ENCODE results near the gene ATOH8. TPM values are rescaled to one million over a fixed set of nuclear protein-coding genes. Genes with fewer than 3 reads are reported as not detected.

Gene ATOH8
- polyA plus RNA-seq, 1 donor (not counting 4 experiments of a cell fraction or from before 2014, with no cell fraction given): not detected

DNA sequence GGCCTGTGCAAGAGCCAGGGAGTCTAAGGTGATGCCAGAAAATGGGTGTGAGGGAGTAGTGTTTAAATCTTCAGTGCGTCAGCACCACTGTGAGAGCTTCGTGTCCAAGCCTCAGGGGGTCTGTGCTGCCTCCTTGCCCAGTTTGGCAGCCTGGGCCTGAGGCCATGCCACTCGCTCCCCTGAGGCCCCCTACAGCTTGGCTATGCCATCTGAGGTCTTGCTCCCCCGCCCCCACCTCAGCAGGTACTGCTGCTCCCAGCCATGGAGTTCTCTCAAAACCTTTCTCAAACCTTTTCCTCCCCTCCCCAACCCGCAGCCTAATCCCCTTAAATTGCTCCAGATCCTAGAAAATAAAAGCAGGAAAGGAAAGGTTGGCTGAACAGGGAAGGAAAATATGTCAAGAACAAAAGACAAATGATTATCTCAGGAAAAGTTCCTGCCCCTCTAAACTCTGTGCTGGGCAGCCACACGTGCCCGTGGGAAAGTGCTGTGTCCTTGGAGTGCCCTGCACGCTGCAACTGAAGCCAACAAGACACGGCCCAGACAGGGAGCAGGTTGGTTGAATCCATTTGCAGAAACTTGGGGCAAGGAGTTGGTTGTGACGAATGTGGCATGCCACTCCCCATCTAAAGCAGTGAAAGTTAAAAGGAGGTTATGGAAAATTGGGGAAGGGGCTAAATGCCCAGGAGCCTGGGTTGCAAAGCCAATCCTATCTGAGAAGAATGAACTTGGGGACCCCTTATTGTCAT lies 61.2 kb downstream of the ATOH8 start:
- no peaks in the 10 kb centered on the region for H3K79me2 ChIP-seq (ENCODE audit: control insufficient read depth, insufficient read depth, low read length)
- H3K4me2 ChIP-seq (ENCODE audit: control insufficient read depth, extremely low read depth, insufficient read depth, low read depth, low read length): no peak overlapping the region
- no peak for TF ChIP-seq EZH2 (IDR thresholded peaks at IDR 0.05; ENCODE audit: low read length)
- TF ChIP-seq, protein P1, sequence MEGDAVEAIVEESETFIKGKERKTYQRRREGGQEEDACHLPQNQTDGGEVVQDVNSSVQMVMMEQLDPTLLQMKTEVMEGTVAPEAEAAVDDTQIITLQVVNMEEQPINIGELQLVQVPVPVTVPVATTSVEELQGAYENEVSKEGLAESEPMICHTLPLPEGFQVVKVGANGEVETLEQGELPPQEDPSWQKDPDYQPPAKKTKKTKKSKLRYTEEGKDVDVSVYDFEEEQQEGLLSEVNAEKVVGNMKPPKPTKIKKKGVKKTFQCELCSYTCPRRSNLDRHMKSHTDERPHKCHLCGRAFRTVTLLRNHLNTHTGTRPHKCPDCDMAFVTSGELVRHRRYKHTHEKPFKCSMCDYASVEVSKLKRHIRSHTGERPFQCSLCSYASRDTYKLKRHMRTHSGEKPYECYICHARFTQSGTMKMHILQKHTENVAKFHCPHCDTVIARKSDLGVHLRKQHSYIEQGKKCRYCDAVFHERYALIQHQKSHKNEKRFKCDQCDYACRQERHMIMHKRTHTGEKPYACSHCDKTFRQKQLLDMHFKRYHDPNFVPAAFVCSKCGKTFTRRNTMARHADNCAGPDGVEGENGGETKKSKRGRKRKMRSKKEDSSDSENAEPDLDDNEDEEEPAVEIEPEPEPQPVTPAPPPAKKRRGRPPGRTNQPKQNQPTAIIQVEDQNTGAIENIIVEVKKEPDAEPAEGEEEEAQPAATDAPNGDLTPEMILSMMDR (optimal IDR thresholded peaks at IDR 0.05 in 1 of 3, IDR thresholded peaks at IDR 0.05 in 1 of 3, conservative IDR thresholded peaks at IDR 0.05 in 1 of 3; ENCODE audit: extremely low read depth in 1 of 3, insufficient read depth in 2 of 3, low read length in 3 of 3): no peak
- no peaks in the 10 kb centered on the region for H4K20me1 ChIP-seq (ENCODE audit: control insufficient read depth, extremely low read depth, insufficient read depth, low read length)
- FAIRE-seq: no peak
- H3K4me3 ChIP-seq (ENCODE audit: control insufficient read depth in 2 of 3, extremely low read depth in 1 of 3, insufficient read depth in 2 of 3, low read depth in 1 of 3, low read length in 3 of 3): no peak overlapping the region
- H3K9ac ChIP-seq (ENCODE audit: control insufficient read depth, extremely low read depth, insufficient read depth, low read length): no peak overlapping the region
- no peak for DNase-seq (ENCODE audit: low read depth, low spot score)
- no peaks in the 10 kb centered on the region for H3K36me3 ChIP-seq (ENCODE audit: control insufficient read depth in 2 of 2, extremely low read depth in 1 of 2, insufficient read depth in 2 of 2, low read length in 2 of 2)
- no peaks in the 10 kb centered on the region for H3K4me1 ChIP-seq (ENCODE audit: control insufficient read depth, extremely low read depth, insufficient read depth, low read length)
- no peaks in the 10 kb centered on the region for H3K9me1 ChIP-seq (ENCODE audit: control insufficient read depth, extremely low read depth, insufficient read depth, low read length)
- H3K27me3 ChIP-seq (ENCODE audit: control insufficient read depth, extremely low read depth, insufficient read depth, low read length): peaks cover 17% of the 10 kb centered on the region
- H3K27ac ChIP-seq (ENCODE audit: control insufficient read depth, insufficient read depth, low read length): no peak overlapping the region
- no peak overlapping the region for H2AFZ ChIP-seq (ENCODE audit: control insufficient read depth, low read length)
- dilution Hi-C loops (cut with MboI; ENCODE audit: extremely low pct_ligation_motif_present, low sequenced_read_pairs): loop anchor here (25.0 kb wide), 1 partner anchor 103 kb away; no protein-coding TSS in a partner anchor
- no peaks in the 10 kb centered on the region for H3K9me3 ChIP-seq (ENCODE audit: control insufficient read depth, low read depth, low read length)

DNA sequence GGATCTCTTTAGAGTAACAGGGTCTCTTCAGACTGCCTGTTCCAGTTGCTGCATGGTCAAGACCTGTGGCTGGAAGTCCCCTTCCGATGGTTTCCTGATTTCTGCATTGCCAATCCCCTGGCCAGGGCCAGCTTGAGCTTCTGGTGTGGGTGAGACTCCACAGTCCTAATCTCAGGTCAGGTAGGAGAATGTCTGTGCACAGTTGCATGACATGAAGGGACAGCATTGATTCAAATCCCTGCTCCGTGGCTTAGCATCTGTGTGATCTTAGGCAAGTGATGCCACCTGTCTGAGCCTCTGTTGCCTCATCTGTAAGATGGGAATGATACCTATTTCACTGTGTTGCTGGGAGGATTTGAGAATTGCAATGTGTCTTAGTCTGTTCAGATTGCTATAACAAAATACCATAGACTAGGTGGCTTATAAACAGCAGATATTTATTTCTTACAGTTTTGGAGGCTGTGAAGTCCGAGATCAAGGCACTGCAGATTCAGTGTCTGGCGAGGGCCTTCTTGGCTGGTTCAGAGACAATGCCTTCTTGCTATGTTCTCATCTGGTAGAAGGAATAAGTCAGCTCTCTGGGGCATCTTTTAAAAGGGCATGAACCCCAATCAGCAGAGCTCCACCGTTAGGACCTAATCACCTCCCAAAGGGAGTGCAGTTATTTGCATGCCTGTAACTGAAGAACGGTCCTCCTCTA lies 66.2 kb downstream of the ATOH8 start:
- H4K20me1 ChIP-seq (ENCODE audit: control insufficient read depth, extremely low read depth, insufficient read depth, low read length): no peaks in the 10 kb centered on the region
- H3K9ac ChIP-seq (ENCODE audit: control insufficient read depth, extremely low read depth, insufficient read depth, low read length): no peak overlapping the region
- no peak overlapping the region for H3K4me2 ChIP-seq (ENCODE audit: control insufficient read depth, extremely low read depth, insufficient read depth, low read depth, low read length)
- no peak overlapping the region for H3K27ac ChIP-seq (ENCODE audit: control insufficient read depth, insufficient read depth, low read length)
- no peak for DNase-seq (ENCODE audit: low read depth, low spot score)
- dilution Hi-C loops (cut with MboI; ENCODE audit: extremely low pct_ligation_motif_present, low sequenced_read_pairs): loop anchor here (25.0 kb wide), 1 partner anchor 108 kb away; no protein-coding TSS in a partner anchor
- FAIRE-seq: no peak
- TF ChIP-seq, protein P1 (optimal IDR thresholded peaks at IDR 0.05 in 1 of 3, IDR thresholded peaks at IDR 0.05 in 1 of 3, conservative IDR thresholded peaks at IDR 0.05 in 1 of 3; ENCODE audit: extremely low read depth in 1 of 3, insufficient read depth in 2 of 3, low read length in 3 of 3): no peak
- no peak for TF ChIP-seq EZH2 (IDR thresholded peaks at IDR 0.05; ENCODE audit: low read length)
- H3K9me1 ChIP-seq (ENCODE audit: control insufficient read depth, extremely low read depth, insufficient read depth, low read length): no peaks in the 10 kb centered on the region
- H3K36me3 ChIP-seq (ENCODE audit: control insufficient read depth in 2 of 2, extremely low read depth in 1 of 2, insufficient read depth in 2 of 2, low read length in 2 of 2): no peaks in the 10 kb centered on the region
- H2AFZ ChIP-seq (ENCODE audit: control insufficient read depth, low read length): no peak overlapping the region
- H3K27me3 ChIP-seq (ENCODE audit: control insufficient read depth, extremely low read depth, insufficient read depth, low read length): peaks cover 3% of the 10 kb centered on the region
- H3K79me2 ChIP-seq (ENCODE audit: control insufficient read depth, insufficient read depth, low read length): no peaks in the 10 kb centered on the region
- no peaks in the 10 kb centered on the region for H3K4me1 ChIP-seq (ENCODE audit: control insufficient read depth, extremely low read depth, insufficient read depth, low read length)
- H3K9me3 ChIP-seq (ENCODE audit: control insufficient read depth, low read depth, low read length): no peaks in the 10 kb centered on the region
- no peak overlapping the region for H3K4me3 ChIP-seq (ENCODE audit: control insufficient read depth in 2 of 3, extremely low read depth in 1 of 3, insufficient read depth in 2 of 3, low read depth in 1 of 3, low read length in 3 of 3)
